A549 treated with Hydrocortisone at 1 μM for 4 hours (cell line): ENCODE results near the gene PCSK6. TPM values are rescaled to one million over a fixed set of nuclear protein-coding genes. Genes with fewer than 3 reads are reported as not detected.

Experiments used
- total RNA-seq: library from RNA; stranded (reverse); fragments of 200-300 nt; extraction: Qiagen RNA extraction; gene quantifications from 5 replicates; pipeline ENCODE4 v1.2.3, GENCODE V29; 2022

The PCSK6 gene
- 11.5 to 12.9 TPM (median 12.2 TPM) in 5 replicates for total RNA-seq

DNA sequence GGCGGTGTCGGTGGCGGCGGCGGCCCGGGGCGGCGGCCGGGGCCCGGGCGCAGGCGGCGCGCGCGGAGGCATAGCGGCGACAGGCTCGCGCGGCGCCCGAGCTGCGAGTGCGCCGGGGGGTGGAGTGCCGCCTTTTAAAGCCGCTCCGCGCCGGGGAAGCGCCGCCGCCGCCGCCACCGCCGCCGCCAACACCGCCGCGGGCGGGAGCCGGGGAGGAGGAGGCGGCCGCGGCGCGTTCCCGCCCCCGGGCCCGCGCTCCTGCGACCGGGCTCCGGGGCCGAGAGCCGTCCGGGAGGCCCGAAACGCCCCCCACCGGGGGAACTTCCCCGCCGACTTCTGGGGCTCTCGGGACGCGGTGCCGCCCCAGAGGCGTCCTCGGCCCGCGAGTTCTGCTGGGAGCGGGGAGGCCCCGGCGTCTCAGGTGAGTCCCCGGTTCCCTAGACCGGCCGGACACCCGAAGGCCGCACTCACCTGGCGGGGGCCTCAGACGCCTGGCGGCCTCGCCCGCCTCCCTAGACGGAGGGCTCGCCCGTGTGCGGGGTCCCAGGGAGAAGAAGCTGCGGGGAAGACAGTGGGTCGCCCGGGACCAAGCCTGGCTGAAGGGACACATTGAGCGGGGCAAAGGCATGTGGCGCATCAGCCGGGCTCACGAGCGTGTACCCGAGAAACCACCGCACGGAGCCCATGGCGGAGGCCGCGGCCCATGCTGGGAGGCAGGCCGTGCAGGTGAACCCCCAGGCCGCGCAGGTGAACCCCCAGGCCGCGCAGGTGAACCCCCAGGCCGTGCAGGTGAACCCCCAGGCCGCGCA lies at the start of gene PCSK6:
Gene PCSK6, minus strand, starts transcription at position 109 of the 809 bp plus-strand sequence. Its CDS starts 37 bp downstream, at position 72.

DNA sequence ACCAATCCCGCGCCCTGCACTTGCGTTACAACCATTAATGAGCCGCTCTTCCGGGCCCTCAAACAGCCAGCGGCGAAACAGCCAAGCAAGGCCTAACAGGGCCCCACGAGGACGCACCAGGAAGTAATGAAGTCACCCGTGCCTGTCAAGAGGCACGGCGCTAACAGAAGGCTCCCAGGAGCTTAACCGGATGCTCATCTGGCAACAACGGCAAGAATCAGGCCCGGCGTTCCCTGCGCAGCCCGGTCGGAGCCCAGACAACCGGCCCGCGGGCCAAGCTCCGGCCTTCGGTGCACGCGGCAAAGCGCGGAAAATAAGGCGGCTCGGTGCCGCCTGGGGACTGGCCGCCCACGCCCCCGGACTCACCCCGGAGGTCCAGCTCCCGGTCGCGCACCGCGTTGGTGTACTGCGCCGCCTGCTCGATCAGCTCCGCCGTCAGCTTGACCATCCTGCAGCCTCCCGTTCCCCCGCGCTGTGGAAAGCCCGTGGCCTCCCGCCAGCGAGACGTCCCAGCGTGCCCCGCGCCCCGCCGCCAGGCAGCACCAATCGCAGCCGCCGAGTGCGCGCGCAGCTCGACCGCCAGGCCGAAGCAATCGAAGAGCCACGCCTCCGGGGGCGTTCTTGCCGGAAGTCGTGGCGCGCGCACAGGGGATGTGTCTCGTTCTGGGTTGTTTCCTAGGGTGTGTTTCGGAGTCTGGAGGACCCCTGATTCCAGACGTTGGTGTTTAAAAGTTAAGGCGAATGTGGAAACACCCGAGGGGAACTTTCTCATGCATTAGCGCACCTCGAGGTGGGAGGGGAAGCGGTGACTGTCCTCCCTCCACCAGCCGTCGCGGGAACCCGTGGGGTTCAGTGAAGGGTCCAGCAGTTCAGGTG lies 194.5 kb downstream of the PCSK6 start, which contains the start of gene SNRPA1:
Gene SNRPA1, minus strand, starts transcription at position 518 of the 876 bp plus-strand sequence. Its CDS starts 70 bp downstream, at position 448.

DNA sequence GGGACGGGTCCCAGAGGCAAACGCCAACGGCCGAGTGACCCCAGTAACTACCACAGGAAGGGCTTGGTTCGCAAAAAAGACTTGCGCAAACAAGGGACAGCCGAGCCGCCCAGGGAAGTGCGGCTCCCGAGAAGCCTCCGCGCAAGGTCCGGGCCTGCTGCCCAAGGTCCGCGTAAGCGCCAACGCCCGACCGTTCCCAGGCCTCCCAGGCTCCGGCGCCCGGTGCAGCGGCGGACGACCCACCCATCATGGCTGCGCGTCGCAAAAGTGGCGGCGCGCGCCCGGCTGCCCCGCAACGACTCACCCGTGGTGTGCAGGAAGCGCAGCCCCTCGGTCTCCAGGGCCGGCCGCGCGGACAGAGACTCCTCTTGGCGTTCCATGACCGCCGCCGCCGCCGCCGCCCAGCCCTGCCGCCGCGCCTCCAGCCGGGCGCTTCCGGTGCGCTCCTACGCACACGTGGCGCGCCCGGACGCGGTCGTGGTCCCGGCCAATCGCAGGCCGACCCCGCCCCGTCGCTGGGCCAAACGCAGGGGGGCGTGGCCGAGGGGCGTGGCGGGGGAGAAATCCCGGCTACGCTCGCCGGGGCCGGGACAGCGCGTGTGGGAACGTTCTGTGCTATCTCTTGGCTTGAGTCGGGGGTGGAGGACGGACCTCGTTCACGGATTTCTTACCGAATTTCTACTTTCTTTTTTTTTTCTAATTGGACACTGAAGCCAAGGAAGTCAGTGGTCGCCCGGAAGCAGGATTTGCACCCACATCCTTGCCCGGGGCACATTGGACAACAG lies 212.3 kb downstream of the PCSK6 start, which contains the start of gene SELENOS:
Gene SELENOS, minus strand, starts transcription at position 448 of the 785 bp plus-strand sequence. Its CDS starts 68 bp downstream, at position 380.

Other genes starting within 250 kb of the PCSK6 start
- 20.3 to 33.9 TPM (median 24.8 TPM) in 5 replicates for gene CHSY1, start 237.7 kb downstream of the PCSK6 start, total RNA-seq
- 165 to 175 TPM (median 168 TPM) in 5 replicates for gene SELENOS, start 212.2 kb downstream of the PCSK6 start, total RNA-seq
- 110 to 122 TPM (median 117 TPM) in 5 replicates for gene SNRPA1, start 194.5 kb downstream of the PCSK6 start, total RNA-seq
- 30.5 to 31.7 TPM (median 31.2 TPM) in 5 replicates for gene TM2D3, start 162.7 kb upstream of the PCSK6 start, total RNA-seq
- gene TARS3, start 234.8 kb upstream of the PCSK6 start, total RNA-seq: 6.5 to 9.9 TPM (median 7.7 TPM) in 5 replicates